DLD1 (cell line): ENCODE results near the gene PBOV1.

Experiments used
- in situ Hi-C: cut with HindIII; loops from 2 replicates; pipeline ENCODE4 v1.10.0; 2017; ENCODE audit warnings: low sequenced_read_pairs

PBOV1 gene

DNA sequence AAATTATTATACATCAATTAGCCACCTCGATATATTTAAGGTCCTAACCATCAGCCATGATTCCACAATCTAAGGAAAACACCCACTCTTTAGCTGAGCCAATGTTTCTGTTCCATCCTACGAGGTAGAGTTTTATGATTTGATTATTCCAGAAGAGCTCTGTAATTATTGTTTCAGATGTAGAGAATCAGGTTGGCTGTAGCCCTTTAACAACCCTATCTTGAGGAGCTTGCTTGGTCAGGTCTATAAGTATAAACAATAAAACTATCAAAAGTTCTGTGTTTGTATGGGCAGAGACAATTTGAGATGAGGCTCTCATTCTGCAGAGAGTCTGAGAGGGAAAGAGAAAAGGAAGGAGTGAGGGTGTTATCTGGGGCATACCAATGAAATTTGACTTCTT, at the start of gene PBOV1:
TSS of gene PBOV1 (minus strand) at position 43 of the 400 bp plus-strand sequence. CDS start 96 bp downstream, outside the sequence.
- in situ Hi-C loops, result no loop called here

GRCh38 chr6:138266095-138266494, 47.8 kb upstream of the PBOV1 start:
- in situ Hi-C loops, result no loop called here

- in situ Hi-C loops, result no loop called here
Measured at GRCh38 chr6:138264372-138264880, 46.1 kb upstream of the PBOV1 start.

DNA sequence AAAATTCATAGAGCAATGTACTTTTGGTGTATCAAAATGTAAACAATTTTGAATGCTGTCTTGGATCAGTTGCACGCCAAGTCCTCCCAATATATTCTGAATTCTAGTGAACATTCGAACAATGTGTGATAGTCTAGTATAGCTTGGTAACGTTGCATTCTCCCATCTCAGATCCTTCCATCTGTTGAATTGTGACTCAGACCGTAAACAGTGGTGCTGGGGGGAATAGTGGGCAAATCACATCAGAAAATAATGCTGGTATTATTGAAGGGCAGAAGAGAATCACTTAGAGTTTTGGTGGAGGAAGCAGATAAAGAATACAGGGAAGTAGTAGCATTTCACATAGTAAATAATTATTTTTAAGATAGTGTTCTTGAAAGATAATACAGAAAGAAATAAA, 45.7 kb upstream of the PBOV1 start:
- in situ Hi-C loops, result no loop called here

GRCh38 chr6:138261116-138261780, 43.0 kb upstream of the PBOV1 start:
- in situ Hi-C loops, result no loop called here

GRCh38 chr6:138258991-138259390, 40.7 kb upstream of the PBOV1 start:
- in situ Hi-C loops, result no loop called here

DNA sequence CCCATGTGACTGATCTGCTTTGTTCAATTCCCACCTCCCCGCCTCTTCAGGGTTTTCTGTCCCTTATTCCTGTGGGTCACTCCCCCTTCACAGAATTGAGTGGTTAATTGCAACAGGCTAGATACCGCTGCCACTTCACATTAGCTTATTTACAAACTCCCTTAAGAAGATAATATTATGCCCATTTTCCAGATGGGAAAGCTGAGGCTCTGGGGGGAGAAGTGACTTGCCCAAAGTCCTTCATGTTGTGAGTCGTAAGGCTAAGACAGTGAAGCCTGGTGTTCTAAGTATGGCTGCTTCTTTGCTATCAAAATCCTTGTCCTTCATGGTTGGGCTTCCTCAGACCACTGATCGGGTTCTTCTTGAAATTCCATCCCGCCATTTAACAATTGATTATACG, 39.9 kb upstream of the PBOV1 start:
- in situ Hi-C loops, result no loop called here

- in situ Hi-C loops, result no loop called here
Measured at GRCh38 chr6:138257638-138258040, 39.3 kb upstream of the PBOV1 start.

DNA sequence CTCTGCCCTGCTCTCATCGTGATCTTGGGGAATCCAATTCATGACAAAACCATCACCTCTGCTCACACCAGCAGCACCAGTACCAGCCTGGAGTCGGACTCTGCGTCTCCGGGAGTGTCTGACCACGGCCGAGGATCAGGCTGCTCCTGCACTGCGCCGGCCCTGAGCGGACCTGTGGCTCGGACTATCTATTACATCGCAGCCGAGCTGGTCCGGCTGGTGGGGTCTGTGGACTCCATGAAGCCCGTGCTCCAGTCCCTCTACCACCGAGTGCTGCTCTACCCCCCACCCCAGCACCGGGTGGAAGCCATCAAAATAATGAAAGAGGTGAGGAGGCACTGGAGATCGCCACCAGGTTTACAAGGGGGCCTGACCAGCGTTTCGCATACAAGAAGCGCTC, 37.2 kb upstream of the PBOV1 start:
- in situ Hi-C loops, result no loop called here

DNA sequence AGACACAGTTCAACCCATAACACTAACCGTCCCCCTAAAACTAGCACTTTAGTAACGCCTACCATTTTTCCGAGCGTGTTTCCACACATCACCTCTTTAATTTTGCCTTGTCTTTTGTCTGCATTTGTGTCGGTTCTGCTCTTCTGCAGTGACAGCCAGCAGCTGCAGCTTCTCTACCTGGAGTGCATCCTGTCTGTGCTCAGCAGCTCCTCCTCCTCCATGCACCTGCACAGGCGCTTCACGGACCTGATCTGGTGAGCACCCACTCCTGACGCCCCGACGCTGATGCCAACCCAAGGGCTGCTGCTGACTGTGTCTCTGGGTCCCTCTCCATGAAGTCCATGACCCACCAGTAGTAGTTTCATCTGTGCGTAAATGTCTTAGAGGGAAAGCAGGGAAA, 35.4 kb upstream of the PBOV1 start:
- in situ Hi-C loops, result no loop called here

DNA sequence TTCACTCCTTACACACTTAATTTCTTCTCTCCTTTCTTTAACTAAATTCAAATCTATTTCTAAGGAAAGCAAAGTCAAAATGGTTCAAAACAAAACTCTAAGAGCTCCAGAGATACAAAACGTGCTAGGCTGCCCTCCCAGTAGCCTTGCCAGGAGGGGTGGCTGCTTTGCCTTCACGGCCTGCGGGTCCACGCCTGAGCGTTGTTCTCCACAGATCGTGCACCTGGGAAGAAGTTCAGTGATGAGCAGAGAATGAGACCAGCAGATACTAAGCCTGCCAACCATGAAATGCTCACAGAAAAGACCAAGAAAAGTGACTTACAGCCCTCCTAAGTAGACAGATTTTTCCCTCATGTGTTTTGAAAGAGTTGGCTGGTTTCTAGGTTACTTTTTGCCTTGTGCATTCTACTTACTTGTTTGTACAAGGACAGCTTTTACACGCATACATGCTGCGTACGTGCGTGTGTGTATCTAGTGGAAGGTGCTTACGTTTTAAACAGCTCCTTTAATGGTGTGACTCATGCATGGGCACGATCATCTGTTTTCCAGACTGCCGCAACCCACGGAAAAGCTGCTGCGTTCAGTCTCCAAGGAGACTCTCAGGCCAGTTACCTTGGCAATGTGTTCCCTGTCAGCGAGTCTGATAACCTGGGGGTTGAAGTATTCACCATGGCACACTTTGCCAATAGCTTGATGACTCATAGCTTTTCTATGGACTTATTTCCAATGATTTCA, 32.4 kb upstream of the PBOV1 start:
- in situ Hi-C loops, result no loop called here

GRCh38 chr6:138250053-138250452, 31.8 kb upstream of the PBOV1 start:
- in situ Hi-C loops, result no loop called here

GRCh38 chr6:138248878-138249277, 30.6 kb upstream of the PBOV1 start:
- in situ Hi-C loops, result no loop called here

DNA sequence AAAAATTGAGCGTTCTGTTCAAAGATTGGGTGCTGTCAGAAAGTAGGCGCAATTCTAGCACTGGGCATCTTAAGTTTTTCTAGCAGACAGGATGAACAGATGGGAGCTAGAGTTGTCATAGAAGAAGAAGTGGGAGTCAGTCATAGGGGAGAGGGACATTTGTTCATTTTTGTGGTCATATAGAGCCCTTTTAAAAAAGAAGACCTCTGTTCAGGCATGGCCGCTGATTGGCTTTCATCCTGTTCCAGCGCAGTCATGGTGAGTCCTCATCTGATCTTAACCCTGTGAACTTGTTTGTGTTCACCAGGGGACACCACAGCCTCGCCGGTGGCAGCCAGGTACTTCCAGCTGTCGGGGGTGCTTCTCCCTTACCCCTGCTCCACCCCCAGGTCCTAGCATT, 29.7 kb upstream of the PBOV1 start:
- in situ Hi-C loops, result no loop called here

GRCh38 chr6:138246650-138247440, 28.6 kb upstream of the PBOV1 start:
- in situ Hi-C loops, result no loop called here

- in situ Hi-C loops, result no loop called here
Measured at GRCh38 chr6:138245751-138246150, 27.5 kb upstream of the PBOV1 start.

GRCh38 chr6:138242987-138243592, 24.8 kb upstream of the PBOV1 start:
- in situ Hi-C loops, result no loop called here

DNA sequence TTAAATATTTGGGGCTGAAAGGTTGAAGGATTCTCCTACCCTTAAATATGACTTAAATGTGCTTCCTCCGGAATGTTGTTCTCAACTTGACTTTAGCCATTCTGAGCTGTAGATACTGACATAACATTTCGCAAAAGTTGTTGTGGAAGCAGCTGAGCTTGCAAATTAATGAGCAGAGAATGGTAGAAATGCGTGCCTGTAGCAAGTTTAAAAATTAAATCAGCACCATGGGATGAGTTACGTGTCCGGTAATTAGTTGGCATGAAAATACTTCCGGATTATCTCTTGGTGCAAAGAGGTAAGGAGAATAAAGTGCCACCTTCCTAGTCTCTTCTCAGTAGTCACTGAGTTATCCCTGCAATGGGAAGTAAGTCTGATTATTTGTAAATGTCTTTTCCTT, 23.6 kb upstream of the PBOV1 start:
- in situ Hi-C loops, result no loop called here

GRCh38 chr6:138241381-138241780, 23.1 kb upstream of the PBOV1 start:
- in situ Hi-C loops, result no loop called here

- in situ Hi-C loops, result no loop called here
Measured at GRCh38 chr6:138240476-138241245, 22.4 kb upstream of the PBOV1 start.
